HG03521 (cell line): ENCODE measurements around the gene NIP7.

Experiments used
- ATAC-seq: cut with Tn5 transposase; IDR thresholded peaks from one replicate; pipeline ENCODE4 v1.9.1; 2021; ENCODE audit warnings: mild to moderate bottlenecking, moderate library complexity; ENCODE audit not compliant: unreplicated experiment

Gene NIP7

DNA sequence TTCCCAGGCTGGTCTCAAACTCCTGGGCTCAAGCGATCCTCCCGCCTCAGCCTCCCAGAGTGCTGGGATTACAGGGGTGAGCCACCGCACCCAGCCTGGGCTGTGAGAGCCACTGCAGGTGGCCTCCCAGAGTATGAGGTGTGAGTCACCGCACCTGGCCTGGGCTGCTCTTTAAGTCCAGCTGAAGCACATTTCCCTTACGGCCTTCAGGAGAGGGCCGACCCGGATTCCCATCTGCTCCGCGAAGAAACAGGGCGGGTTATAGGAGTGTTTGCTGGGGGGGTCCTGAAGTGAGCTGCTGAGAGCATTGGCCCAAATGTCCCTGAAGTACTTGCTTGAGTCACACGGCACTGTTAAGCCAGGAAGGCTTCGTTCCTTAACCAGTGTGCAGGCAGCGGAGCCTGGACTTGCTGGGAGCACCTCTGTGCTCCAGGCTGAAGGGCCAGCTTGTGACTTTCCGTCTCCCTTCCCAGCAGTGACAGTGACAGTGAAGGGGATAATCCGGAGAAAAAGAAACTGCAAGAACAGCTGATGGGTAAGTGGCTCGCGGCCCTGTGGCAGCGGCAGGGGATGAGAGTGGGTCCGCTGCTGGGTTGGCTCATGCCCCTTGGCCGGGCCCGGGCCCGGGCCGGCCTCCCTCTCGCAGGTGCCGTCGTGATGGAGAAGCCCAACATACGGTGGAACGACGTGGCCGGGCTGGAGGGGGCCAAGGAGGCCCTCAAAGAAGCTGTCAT is 21.2 kb upstream of the NIP7 start:
- ATAC-seq, result no peak

DNA sequence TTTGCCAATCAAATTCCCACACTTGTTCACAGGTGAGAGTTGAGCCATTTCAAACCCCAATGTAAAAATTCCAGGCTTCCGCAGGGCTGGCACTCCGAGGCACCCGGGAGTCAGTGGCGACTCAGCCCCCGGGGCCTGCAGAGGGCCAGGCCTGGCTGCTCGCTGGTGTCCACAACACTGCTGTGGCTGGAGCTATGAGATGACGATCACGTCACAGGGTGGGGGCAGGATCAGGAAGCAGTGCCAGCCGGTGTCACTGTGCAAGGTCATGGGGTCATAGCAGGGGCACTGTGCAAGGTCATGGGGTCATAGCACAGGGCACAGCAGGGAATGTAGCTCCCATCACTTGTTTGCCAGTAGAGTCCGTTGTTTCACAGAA is 20.7 kb upstream of the NIP7 start:
- no peak for ATAC-seq

DNA sequence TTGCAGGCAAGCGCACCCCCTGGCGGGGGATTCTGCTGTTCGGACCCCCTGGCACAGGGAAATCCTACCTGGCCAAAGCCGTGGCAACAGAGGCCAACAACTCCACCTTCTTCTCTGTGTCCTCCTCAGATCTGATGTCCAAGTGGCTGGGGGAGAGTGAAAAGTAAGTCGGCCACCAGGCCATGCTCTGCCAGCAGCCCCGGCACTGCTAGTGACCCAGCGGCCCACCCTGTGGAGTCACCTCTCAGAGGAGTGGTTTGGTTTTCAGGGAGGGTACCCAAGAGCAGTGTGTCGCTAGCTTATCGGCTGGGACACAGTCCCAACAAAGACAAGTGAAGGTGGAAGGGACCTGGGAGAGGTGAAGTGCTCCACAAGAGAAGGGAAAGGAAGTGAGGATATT is 20.2 kb upstream of the NIP7 start:
- no peak for ATAC-seq

DNA sequence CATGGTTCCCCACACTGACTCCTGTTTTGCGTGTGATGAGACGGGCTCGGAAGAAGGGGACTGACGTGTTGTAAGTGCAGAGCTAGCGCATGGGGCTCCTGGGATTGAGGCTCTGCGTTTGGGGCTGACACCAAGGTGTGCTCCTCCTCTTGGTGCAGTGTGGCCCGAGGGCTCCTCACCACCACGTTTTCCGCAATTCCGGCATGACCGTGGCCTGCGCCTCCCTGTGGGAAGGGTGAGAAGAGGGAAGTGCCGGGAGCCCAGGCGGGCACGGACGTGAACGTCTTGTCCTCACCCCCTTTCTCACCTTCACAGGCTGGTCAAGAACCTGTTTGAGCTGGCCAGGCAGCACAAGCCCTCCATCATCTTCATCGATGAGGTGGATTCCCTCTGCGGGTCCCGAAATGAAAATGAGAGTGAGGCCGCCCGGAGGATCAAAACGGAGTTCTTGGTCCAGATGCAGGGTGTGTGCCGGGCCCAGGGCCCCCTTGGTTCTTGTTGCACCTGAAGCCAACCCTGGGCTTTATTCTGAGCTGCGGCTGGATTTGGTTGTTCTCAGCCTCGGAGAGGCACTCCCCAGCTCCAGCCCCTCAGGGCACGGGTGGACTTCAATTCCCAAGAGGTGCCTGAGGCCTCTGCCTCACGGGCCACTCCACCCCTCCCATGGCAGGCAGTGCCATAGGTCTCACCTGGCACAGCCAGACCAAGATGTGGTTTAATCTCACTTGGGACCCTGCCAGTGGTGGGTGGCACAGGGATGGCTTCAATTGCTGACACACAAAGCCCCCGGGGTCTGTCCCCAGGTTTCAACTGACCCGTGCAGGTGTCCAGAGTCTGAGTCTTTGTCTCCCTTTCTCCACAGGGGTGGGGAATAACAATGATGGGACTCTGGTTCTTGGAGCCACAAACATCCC is 19.5 kb upstream of the NIP7 start:
- ATAC-seq, result no peak

DNA sequence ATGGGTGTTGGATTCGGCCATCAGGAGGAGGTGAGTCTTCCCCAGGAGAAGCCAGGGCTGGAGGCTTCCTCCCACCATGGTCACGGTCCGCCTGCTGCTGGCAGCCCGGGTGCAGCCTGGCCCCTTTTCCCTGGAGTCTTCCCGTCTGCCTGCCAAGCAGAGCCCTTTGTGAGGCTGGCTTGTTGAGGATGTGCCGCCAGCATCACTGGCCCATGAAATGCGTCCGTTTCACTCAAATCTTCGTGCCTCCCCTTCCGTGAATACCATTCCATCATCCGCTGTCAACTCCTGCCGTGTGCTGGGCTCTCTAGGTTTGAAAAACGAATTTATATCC is 18.9 kb upstream of the NIP7 start:
- ATAC-seq, result no peak

DNA sequence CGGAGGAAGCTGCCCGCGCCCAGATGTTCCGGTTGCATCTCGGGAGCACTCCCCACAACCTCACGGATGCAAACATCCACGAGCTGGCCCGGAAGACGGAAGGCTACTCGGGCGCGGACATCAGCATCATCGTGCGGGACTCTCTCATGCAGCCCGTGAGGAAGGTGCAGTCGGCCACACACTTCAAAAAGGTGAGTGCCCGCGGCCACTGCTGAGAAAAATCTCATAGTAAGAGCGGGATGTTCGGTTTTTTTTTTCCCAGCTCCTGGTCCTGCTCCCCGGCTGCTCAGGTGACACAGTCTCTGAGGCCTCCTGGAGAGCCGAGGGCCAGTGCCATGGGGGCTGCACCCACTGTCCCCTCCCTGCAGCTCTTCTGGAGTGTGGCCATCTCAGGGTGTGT is 18.5 kb upstream of the NIP7 start:
- ATAC-seq, result no peak

DNA sequence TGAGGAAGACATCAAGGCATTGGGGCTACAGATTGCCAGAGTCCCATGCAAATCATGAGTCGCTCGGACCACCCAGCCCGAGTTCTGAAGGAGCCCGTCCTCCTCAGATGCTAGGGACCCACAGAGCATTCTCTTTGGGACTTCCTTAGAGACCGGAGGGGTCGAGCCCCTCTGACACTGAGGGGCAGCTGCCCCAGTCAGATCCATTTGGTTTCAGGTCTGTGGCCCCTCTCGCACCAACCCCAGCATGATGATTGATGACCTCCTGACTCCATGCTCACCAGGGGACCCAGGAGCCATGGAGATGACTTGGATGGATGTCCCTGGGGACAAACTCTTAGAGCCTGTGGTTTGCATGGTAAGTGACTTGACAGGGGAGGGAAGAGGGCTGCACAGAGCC is 17.2 kb upstream of the NIP7 start:
- no peak for ATAC-seq

DNA sequence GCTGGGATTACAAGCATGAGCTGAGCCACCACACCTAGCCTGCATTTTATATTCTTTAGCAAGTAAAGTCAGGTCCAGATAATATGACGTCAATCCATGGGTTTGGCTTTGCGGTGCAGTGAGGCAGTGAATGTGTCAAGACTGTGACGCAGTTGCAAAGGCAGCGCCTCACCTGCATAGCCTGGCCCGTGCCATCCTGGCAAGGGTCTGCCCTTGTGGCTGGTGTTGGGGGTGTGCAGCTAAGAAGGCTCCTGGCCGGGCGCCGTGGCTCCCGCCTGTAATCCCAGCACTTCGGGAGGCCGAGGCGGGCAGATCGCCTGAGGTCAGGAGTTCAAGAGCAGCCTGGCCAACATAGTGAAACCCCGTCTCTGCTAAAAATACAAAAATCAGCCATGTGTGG is 16.2 kb upstream of the NIP7 start:
- no peak for ATAC-seq

DNA sequence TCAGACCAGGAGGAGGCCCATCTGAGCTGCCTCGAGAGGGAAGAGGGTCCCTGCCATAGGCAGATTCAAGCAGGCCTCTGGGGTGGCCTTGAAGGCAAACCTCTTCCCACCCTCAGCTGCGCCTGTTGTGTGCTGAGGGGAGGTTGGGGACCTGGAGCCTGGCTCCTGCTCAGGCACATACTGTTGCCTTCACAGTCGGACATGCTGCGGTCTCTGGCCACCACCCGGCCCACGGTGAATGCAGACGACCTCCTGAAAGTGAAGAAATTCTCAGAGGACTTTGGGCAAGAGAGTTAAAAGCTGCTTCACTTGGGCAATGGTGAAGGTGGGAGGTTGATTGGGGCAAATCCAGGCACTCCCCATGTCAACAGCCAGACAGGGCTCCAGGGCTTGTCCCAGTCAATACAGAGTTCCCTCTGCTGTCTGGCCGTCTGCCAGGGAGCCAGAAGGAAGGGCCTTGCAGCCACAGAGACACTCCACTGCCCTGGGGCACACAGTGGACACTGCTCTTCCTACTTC is 15.5 kb upstream of the NIP7 start:
- ATAC-seq, result no peak

DNA sequence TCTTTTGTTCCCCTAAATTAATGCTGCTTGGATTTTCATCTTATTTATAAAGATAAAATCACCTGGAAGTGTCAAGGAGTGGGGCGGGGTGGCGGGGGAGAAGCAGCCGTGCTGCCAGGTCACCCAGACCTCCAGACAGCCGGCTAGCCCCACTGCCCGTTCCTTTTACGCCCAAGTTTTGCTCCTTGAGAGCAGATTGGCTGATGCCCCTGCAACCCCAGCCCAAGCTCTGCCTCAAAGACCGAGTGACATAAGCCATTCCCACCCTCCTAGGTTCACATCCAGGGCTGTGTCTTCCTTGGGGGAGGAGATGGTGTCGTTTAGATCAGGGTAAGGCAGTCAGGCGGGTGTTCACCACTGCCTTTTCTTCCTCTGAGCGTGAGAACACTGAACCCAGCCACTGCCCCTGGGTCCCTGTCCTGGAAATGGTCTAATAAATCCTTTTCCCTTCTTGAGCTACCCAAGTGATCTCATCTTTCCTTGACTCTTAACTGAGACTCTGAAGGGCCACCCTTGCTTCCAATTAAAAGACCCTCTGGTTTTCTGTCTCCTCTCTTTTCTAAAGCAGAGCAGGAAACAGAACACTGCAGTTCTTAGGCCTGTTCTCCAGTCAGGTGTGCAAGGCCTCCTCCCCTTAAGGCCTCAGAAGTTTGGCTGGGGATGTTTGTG is 14.9 kb upstream of the NIP7 start:
- no peak for ATAC-seq

DNA sequence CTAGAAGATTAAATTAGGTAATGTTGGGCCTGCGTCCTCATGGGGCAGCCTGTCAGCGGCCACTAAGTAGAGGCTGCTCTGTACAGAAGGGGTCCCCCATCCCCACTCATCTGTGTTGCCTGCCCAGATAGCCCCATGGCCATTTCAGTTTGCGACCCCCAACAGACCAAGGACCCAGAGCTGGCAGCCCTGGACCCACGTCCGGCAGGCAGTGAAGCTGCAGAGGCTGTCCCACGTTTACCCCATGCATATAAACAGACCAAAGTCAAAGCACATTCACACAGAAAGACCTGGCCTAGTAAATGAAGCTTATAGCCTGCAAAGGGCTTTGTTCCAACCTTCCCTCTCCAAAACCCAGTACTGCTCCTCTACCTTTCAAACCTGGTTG is 13.8 kb upstream of the NIP7 start:
- no peak for ATAC-seq

DNA sequence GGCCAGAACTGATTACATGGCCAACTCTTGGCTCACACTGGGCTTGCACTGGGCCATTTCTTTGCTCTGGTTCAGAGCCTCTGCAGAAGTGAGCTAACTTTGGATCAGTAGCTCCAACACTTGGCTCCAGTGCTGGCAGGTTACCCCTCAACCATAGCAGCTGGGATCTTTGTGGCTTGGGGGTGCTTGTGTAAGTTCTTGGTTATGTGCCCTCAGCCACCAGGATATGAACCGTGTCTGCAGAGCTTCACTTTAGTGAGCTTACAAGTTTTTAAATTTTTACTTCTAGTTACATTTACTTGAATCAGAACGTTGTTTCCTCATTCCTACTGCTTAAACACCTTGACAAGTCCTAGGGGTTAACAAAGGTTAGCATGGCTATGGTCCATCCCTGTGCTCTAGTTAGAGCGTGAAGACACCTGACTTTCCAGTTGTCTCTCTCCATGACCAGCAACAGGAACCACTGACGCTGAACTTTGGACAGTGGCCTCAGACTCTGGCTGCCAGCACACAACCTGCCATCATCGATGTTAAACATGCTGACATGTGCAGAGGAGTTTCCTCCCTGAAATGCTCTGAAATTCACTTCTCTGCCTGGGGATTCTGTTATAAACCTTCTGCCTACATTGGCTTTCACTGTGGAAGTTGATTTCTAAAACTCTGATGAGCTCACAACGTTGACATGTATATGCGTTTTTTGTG is 13.2 kb upstream of the NIP7 start:
- ATAC-seq, result no peak

DNA sequence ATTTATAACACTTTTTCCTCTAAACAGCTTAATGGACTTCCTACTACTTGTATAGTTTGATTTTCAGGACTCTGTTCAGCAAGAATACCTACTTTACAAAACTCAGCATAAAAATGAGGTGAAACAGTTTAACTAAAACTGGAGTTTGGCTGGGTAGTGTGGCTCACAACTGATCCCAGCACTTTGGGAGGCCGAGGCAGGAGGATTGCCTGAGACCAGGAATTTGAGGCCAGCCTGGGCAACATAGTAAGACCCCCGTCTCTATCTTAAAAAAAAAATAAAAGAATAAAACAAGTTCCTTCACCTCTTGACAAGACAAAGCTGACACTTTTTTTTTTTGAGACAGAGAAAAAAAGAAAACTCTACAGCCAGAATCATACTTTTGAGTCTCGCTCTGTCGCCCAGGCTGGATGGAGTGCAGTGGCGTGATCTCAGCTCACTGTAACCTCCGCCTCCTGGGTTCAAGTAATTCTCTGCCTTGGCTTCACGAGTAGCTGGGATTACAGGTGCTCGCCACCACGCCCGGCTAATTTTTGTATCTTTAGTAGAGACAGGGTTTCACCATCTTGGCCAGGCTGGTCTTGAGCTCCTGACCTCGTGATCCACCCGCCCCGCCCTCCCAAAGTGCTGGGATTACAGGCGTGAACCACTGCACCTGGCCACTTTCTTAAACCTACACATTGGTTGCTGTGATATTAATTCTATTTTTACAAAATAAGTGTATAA is 11.8 kb upstream of the NIP7 start:
- no peak for ATAC-seq

DNA sequence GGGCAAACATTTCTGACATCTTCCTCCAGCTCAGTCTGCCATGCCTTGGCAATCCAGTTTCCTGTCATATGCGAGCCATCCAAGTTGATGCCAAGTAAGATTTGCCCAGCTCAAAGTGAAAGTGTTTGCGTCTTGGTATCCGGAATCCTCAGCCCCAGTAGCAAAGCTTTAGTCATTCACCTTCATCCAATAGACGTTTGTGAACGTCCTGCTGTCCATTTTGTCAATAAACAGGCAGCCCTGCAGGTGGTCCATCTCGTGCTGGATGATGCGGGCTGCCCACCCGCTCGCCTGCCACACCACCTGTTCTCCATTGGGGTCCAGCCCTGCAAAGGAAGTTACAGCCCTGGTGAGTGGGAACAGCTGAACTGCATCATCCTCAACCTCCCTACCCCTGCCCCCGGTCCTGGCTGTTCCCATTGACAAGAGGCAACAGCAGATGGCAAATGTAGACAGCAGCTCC is 10.7 kb upstream of the NIP7 start:
- no peak for ATAC-seq

DNA sequence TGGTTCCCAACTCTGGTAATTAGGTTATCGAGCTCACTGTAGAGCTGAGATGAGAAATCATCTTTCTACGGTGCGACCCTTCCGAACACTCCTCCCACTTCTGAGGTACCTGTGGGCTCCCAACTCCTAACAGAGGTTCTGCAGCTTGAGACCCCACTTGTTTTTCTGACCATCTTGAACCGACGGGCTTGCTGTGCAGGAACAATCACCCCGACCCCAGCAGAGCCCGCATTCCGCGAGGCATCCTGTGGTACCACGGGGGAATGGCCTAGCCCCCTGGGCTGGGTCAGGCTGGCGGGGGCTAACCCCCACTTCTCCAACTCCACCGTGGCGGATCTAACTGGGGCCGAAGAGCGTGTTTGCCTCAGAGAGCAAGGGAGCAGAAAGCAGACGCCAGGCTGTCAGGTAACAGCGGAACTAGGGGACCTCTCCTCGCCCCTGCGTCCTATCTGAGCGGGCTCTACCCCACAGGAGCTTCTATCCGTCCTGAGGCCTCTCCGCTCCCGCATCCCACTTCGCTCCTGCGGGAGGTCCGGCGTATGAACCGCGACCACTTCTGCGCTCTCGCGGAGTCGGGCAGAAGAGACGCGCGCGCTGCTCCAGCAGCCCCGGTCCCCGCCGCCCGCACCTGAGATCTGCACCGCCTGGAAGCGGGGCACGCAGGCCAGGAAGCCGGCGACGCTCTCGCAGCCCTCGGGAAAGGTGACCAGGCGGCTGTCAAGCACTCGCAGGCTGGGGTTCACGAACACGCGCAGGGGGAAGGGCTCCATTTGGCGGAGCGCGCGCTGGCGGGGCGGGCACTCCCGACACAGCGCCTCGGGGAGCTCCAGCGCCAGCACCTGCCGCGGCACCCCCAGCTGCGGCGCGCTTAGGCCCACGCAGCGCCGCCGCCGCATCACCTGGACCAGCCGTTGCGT is 9.9 kb upstream of the NIP7 start:
- ATAC-seq, result peak; percentile 26

DNA sequence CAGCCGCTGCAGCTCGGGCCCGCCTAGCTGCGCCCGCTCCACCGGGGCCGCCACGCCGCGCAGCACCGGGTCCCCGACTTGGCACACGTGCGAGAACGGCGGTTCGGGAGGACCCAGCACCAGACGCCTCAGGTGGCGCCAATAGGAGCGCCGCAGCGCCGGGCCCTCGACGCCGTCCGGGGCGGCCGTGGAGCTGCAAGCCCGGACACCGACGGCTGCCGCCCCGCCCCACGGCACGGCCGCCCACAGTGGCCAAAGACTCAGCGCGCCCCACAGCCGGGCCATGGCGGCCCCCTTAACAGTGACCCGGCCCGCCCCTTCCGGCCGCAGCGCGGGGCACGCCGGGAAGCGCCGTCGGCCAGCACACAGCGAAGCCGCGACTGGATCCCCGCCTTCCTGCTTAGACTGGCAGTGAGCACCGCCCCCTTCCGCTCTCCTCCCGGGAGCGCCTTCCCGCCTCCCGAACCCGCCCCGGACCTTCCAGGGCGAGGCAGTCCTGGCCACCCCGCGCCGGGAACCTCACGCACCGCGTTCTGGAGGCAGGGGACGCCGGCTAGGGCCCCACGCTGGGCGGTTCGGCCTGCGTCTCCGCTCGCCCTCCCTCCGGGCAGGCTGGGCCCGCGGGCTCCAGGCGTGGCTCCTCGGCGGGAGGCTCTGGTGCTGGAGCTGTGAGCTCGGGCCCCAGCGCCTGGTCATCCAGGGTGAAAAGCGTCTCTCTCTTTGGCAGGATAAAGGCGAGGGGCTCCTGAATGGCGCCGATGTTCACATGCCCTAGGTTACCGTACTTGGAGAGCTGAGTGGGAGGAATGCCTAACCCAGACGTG is 9.1 kb upstream of the NIP7 start, which contains the start of gene PDF:
TSS of gene PDF (minus strand) at position 303 of the 824 bp plus-strand sequence. CDS start at position 285, 18 bp downstream.
- ATAC-seq, result peak; percentile 87

DNA sequence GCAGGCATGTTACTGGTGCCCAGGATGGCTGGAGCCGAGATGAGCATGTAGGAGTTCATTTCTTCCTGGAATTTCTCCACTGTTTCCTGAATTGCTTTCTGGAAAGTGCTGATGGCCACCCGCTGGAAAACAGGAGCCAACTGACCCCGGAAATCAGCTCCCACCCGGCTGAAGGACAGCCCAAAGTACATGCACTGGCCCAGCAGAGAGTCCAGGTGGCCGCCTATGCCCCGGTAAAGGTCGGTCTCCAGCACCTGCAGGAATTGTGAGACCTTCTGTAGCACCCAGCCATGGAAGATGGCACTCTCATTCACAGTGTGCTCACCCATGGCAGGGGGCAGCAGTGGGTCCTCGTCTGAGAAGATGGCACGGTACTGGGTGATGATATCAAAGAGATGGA is 4.9 kb upstream of the NIP7 start:
- ATAC-seq, result no peak

DNA sequence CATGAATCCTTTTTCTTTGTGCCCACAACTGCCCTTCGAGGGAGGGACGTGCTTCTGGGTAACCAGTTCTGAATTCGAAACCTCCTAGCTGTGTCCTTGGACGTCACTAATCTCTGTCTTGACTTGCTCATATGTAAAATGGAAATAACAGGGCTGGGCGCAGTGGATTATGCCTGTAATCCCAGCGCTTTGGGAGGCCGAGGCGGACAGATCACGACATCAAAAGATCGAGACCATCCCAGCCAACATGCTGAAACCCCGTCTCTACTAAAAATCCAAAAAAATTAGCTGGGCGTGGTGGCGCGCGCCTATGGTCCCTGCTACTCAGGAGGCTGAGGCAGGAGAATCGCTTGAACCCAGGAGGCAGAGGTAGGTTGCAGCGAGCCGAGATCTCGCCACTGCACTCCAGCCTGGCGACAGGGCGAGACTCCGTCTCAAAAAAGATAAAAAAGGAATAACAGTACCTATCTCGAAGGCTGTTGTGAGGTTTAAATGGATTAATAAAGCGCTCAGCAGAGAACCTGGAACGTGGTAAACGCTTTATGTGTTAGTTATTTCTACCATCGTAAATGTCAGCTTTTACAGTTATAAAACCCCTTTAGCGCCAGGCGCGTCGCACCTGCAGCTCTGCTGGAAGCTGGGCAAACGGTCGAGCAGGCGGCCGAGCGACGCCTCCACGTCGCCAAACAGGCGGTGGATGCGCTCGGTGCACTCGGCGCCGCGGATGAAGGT is 849 bp upstream of the NIP7 start:
- ATAC-seq, result no peak
